Ascending aorta (tissue), 2 donors: ENCODE measurements around the gene DNAJB9. TPM values are rescaled to one million over a fixed set of nuclear protein-coding genes. Genes with fewer than 3 reads are reported as not detected.

Experiments
- DNase-seq, 2 donors: peaks; one replicate each; pipeline ENCODE4 v3.0.0-alpha.2; 2019; ENCODE audit warnings: low spot score in 2 of 2
- H3K27ac ChIP-seq, 2 donors: fragments of 200-600 bp; sonication (generic); one replicate each; pipeline ENCODE4 v1.5.1; 2016 to 2017; ENCODE audit warnings: mild to moderate bottlenecking in 1 of 2
- H3K27me3 ChIP-seq: fragments of 200-600 bp; sonication (generic); one replicate; pipeline ENCODE4 v1.5.1; 2017
- H3K36me3 ChIP-seq, 2 donors: fragments of 200-600 bp; sonication (generic); one replicate each; pipeline ENCODE4 v1.5.1; 2016
- H3K4me1 ChIP-seq, 2 donors: fragments of 200-600 bp; sonication (generic); one replicate each; pipeline ENCODE4 v1.5.1; 2016 to 2017; ENCODE audit warnings: mild to moderate bottlenecking in 1 of 2
- H3K4me3 ChIP-seq, 2 donors: fragments of 200-600 bp; sonication (generic); one replicate each; pipeline ENCODE4 v1.5.1; 2016 to 2017; ENCODE audit warnings: mild to moderate bottlenecking in 1 of 2
- H3K9me3 ChIP-seq, 2 donors: fragments of 200-600 bp; sonication (generic); one replicate each; pipeline ENCODE4 v1.5.1; 2016
- CTCF ChIP-seq, 3 experiments: fragments of 200-600 bp in 2 of 3; fragments of 450-650 bp in 1 of 3; sonication (generic) in 2 of 3; IDR thresholded peaks; one replicate each; pipeline ENCODE4 v1.5.1; 2016 to 2019; ENCODE audit warnings: antibody characterized with exemption in 3 of 3, mild to moderate bottlenecking in 1 of 3, moderate library complexity in 1 of 3
- intact Hi-C: fragments of 100-400 bp; cut with DNase I; formaldehyde crosslinking; loops from one replicate; pipeline ENCODE4 v1.15.1; 2023
- total RNA-seq: library from RNA; depleted of rRNA; stranded (reverse); fragments of >200 nt; gene quantifications from one replicate; pipeline ENCODE4 v1.1.0, GENCODE V29; 2016

The DNAJB9 gene
- total RNA-seq, 1 donor from 2014 or later, result 7.5 TPM

- H3K27me3 ChIP-seq, result no peaks in the 10 kb centered on the region
- no peaks in the 10 kb centered on the region for H3K36me3 ChIP-seq
- DNase-seq, result no peak
- H3K9me3 ChIP-seq, result no peaks in the 10 kb centered on the region
- TF ChIP-seq CTCF (IDR thresholded peaks at IDR 0.05), result no peak
- intact Hi-C loops, result no loop called here
- H3K4me3 ChIP-seq, result no peak overlapping the region
- no peak overlapping the region for H3K27ac ChIP-seq
- H3K4me1 ChIP-seq, result no peaks in the 10 kb centered on the region
Measured at GRCh38 chr7:108592646-108593201, 23.1 kb downstream of the DNAJB9 start.

GRCh38 chr7:108596560-108596959 lies 26.9 kb downstream of the DNAJB9 start:
- DNase-seq, result no peak
- H3K36me3 ChIP-seq, result no peaks in the 10 kb centered on the region

GRCh38 chr7:108598153-108598552 lies 28.5 kb downstream of the DNAJB9 start:
- intact Hi-C loops, result no loop called here
- Histone ChIP-seq H3K36me3 (no peaks in the 10 kb centered on the region), H3K9me3 (no peaks in the 10 kb centered on the region), H3K27me3 (no peaks in the 10 kb centered on the region), H3K4me3 (no peak overlapping the region), H3K4me1 (no peaks in the 10 kb centered on the region), H3K27ac (no peak overlapping the region)
- TF ChIP-seq CTCF (IDR thresholded peaks at IDR 0.05), result no peak
- DNase-seq, result no peak

More at GRCh38 chr7:108596560-108596959, 26.9 kb downstream of the DNAJB9 start:
- no peak for TF ChIP-seq CTCF (IDR thresholded peaks at IDR 0.05)
- Histone ChIP-seq H3K27me3 (no peaks in the 10 kb centered on the region), H3K4me3 (no peak overlapping the region), H3K27ac (no peak overlapping the region), H3K9me3 (no peaks in the 10 kb centered on the region), H3K4me1 (no peaks in the 10 kb centered on the region)
- intact Hi-C loops, result no loop called here

GRCh38 chr7:108598914-108599580 lies 29.4 kb downstream of the DNAJB9 start:
- no peak for DNase-seq
- H3K4me3 ChIP-seq, result no peak overlapping the region
- no peaks in the 10 kb centered on the region for H3K9me3 ChIP-seq
- TF ChIP-seq CTCF (IDR thresholded peaks at IDR 0.05), result no peak
- no peaks in the 10 kb centered on the region for H3K27me3 ChIP-seq
- intact Hi-C loops, result no loop called here
- H3K4me1 ChIP-seq, result no peaks in the 10 kb centered on the region
- no peak overlapping the region for H3K27ac ChIP-seq
- no peaks in the 10 kb centered on the region for H3K36me3 ChIP-seq

GRCh38 chr7:108600399-108600798 lies 30.7 kb downstream of the DNAJB9 start:
- Histone ChIP-seq H3K27me3 (no peaks in the 10 kb centered on the region), H3K4me3 (no peak overlapping the region), H3K27ac (no peak overlapping the region), H3K36me3 (no peaks in the 10 kb centered on the region), H3K9me3 (no peaks in the 10 kb centered on the region), H3K4me1 (no peaks in the 10 kb centered on the region)
- no peak for TF ChIP-seq CTCF (IDR thresholded peaks at IDR 0.05)
- intact Hi-C loops, result no loop called here
- DNase-seq, result no peak
